Measurements from ENCODE around the gene C9orf50. TPM values are rescaled to one million over a fixed set of nuclear protein-coding genes. Genes with fewer than 3 reads are reported as not detected.

C9orf50 gene
- total RNA-seq, 3 donors from 2014 or later (not counting 1 experiment from before 2014, with no cell fraction given) = not detected

GRCh38 chr9:129613520-129614175, 7.3 kb downstream of the C9orf50 start:
- H3K27ac ChIP-seq (ENCODE audit: low read length) = no peak overlapping the region
- H3K36me3 ChIP-seq (ENCODE audit: control insufficient read depth, insufficient read depth, low read length) = no peaks in the 10 kb centered on the region
- no peaks in the 10 kb centered on the region for H3K9me3 Mint-ChIP-seq
- H3K27me3 Mint-ChIP-seq (ENCODE audit: low read depth in 2 of 2) = peaks cover 0 to 7% of the 10 kb centered on the region in 2 donors
- H3K4me1 ChIP-seq (ENCODE audit: control insufficient read depth, insufficient read depth, low read length) = peaks cover 23% of the 10 kb centered on the region
- no peak overlapping the region for H3K4me3 ChIP-seq (ENCODE audit: low read length)
- no peaks in the 10 kb centered on the region for H3K9me3 ChIP-seq (ENCODE audit: control insufficient read depth, insufficient read depth, low read length)
- H3K4me1 Mint-ChIP-seq = peaks cover 11 to 20% of the 10 kb centered on the region in 2 donors
- ATAC-seq (no peak), DNase-seq (no peak)
- H3K4me3 Mint-ChIP-seq = no peak overlapping the region
- no peaks in the 10 kb centered on the region for H3K27me3 ChIP-seq (ENCODE audit: control insufficient read depth, insufficient read depth, low read length)
- H3K27ac Mint-ChIP-seq = no peak overlapping the region
- H3K36me3 Mint-ChIP-seq = no peaks in the 10 kb centered on the region
- TF ChIP-seq CTCF (IDR thresholded peaks at IDR 0.05) = no peak
- intact Hi-C loops (cut with micrococcal nuclease) = no loop called here
- WGBS (ENCODE audit: insufficient coverage) = 62% methylated on average over 19 of the region's 19 CpGs

GRCh38 chr9:129612815-129613519, 7.9 kb downstream of the C9orf50 start:
- H3K4me3 Mint-ChIP-seq = no peak overlapping the region
- no peaks in the 10 kb centered on the region for H3K9me3 ChIP-seq (ENCODE audit: control insufficient read depth, insufficient read depth, low read length)
- DNase-seq = no peak
- TF ChIP-seq CTCF (IDR thresholded peaks at IDR 0.05) = no peak
- H3K4me1 ChIP-seq (ENCODE audit: control insufficient read depth, insufficient read depth, low read length) = peaks cover 30% of the 10 kb centered on the region
- no peak for ATAC-seq
- no peak overlapping the region for H3K27ac Mint-ChIP-seq
- H3K4me3 ChIP-seq (ENCODE audit: low read length) = no peak overlapping the region
- intact Hi-C loops (cut with micrococcal nuclease) = no loop called here
- no peaks in the 10 kb centered on the region for H3K36me3 ChIP-seq (ENCODE audit: control insufficient read depth, insufficient read depth, low read length)
- no peaks in the 10 kb centered on the region for H3K9me3 Mint-ChIP-seq
- WGBS (ENCODE audit: insufficient coverage) = 82% methylated on average over 15 of the region's 15 CpGs
- no peaks in the 10 kb centered on the region for H3K27me3 ChIP-seq (ENCODE audit: control insufficient read depth, insufficient read depth, low read length)
- H3K36me3 Mint-ChIP-seq = no peaks in the 10 kb centered on the region
- H3K27ac ChIP-seq (ENCODE audit: low read length) = no peak overlapping the region
- peaks cover 0 to 3% of the 10 kb centered on the region in 2 donors for H3K27me3 Mint-ChIP-seq (ENCODE audit: low read depth in 2 of 2)
- peaks cover 17 to 27% of the 10 kb centered on the region in 2 donors for H3K4me1 Mint-ChIP-seq

GRCh38 chr9:129612123-129612522, 8.8 kb downstream of the C9orf50 start:
- Histone ChIP-seq H3K4me3 (ENCODE audit: low read length) (no peak overlapping the region), H3K36me3 (ENCODE audit: control insufficient read depth, insufficient read depth, low read length) (no peaks in the 10 kb centered on the region), H3K27ac (ENCODE audit: low read length) (no peak overlapping the region), H3K9me3 (ENCODE audit: control insufficient read depth, insufficient read depth, low read length) (no peaks in the 10 kb centered on the region), H3K4me1 (ENCODE audit: control insufficient read depth, insufficient read depth, low read length) (peaks cover 38% of the 10 kb centered on the region), H3K27me3 (ENCODE audit: control insufficient read depth, insufficient read depth, low read length) (no peaks in the 10 kb centered on the region)
- peaks cover 0 to 3% of the 10 kb centered on the region in 2 donors for H3K27me3 Mint-ChIP-seq (ENCODE audit: low read depth in 2 of 2)
- 87% methylated on average over 7 of the region's 7 CpGs for WGBS (ENCODE audit: insufficient coverage)
- ATAC-seq = no peak
- intact Hi-C loops (cut with micrococcal nuclease) = no loop called here
- H3K27ac Mint-ChIP-seq = no peak overlapping the region
- no peaks in the 10 kb centered on the region for H3K9me3 Mint-ChIP-seq
- no peaks in the 10 kb centered on the region for H3K36me3 Mint-ChIP-seq
- no peak overlapping the region for H3K4me3 Mint-ChIP-seq
- H3K4me1 Mint-ChIP-seq = peaks cover 24 to 35% of the 10 kb centered on the region in 2 donors
- no peak for TF ChIP-seq CTCF (IDR thresholded peaks at IDR 0.05)
- DNase-seq = no peak
